HG02678 (cell line): ENCODE data around the gene CCDC32.
"Not testable (repeated sequence)": the region's sequence is repeated elsewhere in the genome, so short reads cannot be mapped to it uniquely, and the experiment has no call there.

ENCODE experiments used
- ATAC-seq: cut with Tn5 transposase; IDR thresholded peaks from one replicate; pipeline ENCODE4 v1.9.1; 2021; ENCODE audit warnings: mild to moderate bottlenecking, moderate library complexity; ENCODE audit not compliant: unreplicated experiment

CCDC32 gene, protein sequence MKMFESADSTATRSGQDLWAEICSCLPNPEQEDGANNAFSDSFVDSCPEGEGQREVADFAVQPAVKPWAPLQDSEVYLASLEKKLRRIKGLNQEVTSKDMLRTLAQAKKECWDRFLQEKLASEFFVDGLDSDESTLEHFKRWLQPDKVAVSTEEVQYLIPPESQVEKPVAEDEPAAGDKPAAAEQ

DNA sequence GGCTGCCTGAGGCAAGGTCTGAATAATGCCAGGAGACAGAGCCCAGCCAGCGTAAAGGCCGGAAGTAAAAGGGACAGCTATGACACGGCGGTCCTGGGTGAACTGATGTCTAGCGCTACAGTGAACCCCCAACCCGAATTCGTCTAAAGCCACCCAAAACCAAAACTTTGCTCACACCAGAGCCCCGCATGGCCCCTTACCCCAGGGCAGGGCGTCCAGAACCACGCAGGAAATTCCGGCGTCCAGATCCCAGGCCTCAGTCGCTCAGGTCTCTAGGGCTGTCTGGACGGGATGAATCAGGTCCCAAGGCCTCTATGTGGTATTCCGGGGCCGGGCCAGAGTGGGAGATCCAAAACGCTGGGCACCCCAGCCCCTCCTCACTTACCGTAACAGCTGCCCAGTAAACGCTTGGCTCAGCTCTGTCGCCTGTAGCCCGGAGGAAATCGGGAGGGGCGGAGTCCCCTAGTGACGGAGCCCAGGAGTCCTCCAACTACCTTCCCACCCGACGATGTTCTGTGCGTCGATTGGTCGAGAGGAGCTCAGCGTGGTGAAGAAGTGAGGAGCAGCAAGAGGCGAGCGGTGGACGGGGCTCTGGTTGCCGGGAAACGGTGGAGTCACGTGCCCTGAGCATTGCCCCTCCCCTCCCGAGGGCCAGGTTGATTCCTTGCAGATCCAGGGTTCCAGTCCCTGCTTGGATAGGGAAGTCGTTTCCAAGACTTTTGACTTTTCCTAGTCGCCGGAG lies at the start of gene CCDC32:
CCDC32 (minus strand) TSS at position 452 of the 742 bp plus-strand sequence. CDS start 2,027 bp downstream, outside the sequence.
- peak; percentile 97 for ATAC-seq

DNA sequence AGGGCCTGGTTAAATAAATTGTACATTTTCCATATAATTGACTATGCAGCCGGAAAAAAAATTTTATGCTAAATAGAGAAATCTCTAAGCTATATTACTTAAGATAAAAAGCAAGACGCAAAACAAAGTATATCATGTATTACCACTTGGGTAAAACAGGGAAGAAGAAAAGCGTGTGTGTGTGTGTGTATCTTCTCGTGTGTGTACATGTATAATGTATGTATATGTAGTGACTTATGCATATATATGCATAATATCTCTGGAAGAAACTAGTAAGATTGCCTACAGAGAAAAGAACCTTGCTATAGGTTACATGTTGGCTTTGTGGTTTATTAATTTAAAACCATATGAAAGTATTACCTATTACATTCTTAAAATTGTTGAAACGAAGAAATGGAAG lies 48.2 kb upstream of the CCDC32 start:
- no peak for ATAC-seq

DNA sequence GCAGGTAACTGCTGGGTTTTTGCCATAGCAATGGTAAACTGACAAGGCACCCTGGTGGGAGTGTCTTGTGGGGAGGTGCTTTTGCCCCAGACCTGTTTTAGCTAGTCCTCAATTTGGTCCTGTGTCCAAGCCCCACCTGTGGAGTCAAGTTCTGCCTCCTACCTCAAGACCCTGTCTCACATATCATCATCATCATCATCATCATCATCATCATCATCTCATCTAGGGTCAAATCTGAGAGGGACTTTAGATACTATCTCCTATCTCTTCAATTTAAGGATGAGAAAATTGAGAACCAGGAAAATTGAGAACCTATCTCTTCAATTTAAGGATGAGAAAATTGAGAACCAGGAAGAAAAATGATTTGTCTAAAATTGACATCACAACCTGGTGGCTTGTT lies 39.1 kb upstream of the CCDC32 start:
- no peak for ATAC-seq

DNA sequence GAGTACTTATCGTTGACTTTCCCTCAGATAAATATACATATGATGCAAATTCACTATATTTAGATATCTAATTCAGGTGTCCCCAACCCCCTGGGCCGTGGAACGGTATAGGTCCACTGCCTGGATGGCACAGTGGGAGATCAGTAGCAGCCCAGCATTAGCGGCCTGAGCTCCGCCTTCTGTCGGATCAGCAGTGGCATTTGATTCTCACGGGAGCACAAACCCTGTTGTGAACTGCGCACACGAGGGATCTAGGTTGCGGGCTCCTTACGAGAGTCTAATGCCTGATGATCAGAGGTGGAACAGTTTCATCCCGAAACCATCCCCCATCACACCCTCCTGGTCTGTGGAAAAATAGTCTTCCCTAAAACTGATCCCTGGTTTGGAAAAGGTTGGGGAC lies 36.1 kb upstream of the CCDC32 start:
- ATAC-seq, result no peak

DNA sequence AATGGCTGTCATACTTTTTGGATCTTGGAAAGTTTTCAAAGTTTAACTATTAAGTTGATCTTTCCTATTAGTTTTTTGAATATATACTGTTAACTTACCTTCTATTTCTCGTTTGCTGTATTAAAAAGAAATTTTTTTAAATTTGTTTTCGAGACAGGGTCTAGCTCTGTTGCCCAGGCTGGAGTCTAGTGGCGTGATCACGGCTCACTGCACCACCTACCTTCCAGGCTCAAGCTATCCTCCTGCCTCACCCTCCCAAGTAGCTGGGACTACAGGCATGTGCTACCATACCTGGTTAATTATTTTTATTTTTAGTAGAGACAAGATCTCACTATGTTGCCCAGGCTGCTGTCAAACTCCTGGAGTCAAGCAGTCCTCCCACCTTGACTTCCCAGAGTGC lies 33.8 kb upstream of the CCDC32 start:
- no peak for ATAC-seq

DNA sequence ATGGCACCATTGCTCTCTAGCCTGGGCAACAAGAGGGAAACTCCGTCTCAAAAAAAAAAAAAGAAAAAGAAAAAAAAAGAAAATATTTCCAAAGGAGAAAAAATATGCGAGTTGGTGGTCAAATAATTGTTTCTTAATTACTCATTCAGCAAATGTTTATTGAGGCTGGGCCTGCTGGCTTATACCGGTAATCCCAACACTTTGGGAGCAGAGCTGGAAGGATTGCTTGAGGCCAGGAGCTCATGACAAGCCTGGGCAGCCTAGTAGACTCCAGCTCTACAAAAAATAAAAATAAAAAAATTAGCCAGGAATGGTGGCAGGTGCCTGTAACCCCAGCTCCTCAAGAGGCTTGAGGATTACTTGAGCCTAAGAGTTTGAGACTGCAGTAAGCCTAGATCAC lies 33.3 kb upstream of the CCDC32 start:
- ATAC-seq, result no peak

DNA sequence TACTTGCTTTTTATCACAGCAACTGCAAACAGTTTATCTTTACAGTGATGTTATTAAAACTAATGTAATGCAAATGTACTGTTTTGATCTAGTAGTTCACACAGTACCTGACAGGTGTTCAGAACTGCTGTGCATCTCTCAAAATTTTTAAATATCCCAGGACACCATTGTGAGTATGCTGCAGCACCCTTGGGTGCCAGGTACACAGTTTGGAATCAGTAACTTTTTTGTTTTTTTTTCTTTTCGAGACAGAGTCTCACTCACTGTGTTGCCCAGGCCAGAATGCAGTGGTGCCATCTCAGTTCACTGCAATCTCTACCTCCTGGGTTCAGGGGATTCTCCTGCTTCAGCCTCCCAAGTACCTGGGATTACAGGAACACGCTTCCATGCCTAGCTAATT lies 32.2 kb upstream of the CCDC32 start:
- no peak for ATAC-seq

DNA sequence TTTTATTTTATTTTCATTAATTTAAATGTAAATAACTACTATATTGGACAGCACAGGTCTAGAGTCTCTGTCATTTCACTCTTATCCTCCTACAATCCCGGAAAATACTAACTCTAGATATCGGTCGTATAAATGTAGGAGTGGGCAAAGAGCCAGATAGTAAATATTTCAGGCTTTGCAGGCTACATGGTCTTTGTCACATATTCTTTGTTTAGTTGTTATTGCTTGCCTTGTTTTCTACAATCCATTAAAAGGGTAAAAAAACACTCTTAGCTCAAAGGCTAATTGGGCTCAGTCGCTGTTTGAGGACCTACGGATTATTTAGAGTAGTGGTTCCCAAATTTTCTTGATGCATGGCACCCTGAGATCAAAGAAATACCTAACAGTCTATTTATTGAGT lies 30.9 kb upstream of the CCDC32 start:
- ATAC-seq, result no peak

DNA sequence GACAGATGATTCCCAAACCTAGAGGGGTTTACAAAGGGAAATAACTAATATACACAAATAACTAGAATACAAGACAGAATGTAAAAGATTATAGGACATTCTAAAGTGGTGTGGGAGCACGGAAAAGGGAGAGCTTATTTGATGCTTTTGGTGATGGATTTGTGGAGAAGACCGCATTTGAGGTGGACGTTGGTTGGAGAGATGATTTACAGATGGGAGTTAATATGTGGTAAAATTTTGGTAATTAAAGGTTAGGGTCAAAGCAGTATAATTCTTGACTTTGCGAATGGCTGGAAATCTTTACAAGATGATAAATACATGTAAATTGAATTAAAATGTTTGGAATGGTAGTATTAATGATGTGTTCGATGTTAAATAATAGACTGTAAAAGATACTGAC lies 30.4 kb upstream of the CCDC32 start:
- ATAC-seq, result no peak

DNA sequence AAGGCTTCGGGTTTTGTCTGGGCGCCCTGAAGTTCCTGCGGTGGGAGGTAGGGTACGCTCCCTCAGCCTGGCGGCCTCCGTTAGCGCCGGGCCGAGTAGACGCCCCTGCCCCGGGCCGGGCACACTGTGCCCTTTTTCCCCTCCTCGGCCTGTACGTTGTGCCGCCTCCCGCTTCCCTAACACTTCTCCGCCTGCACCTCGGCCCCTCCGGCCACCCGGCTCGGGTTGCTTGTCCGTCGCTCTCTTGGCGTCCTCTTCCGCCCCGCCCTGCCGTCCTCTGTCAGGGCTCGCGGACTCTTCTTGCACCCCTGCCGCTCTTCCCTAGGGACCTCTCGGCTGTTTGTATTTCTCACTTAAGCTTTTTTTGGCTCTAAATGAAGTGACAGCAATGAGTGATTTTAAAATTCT lies 29.6 kb upstream of the CCDC32 start:
- ATAC-seq, result peak; percentile 35

DNA sequence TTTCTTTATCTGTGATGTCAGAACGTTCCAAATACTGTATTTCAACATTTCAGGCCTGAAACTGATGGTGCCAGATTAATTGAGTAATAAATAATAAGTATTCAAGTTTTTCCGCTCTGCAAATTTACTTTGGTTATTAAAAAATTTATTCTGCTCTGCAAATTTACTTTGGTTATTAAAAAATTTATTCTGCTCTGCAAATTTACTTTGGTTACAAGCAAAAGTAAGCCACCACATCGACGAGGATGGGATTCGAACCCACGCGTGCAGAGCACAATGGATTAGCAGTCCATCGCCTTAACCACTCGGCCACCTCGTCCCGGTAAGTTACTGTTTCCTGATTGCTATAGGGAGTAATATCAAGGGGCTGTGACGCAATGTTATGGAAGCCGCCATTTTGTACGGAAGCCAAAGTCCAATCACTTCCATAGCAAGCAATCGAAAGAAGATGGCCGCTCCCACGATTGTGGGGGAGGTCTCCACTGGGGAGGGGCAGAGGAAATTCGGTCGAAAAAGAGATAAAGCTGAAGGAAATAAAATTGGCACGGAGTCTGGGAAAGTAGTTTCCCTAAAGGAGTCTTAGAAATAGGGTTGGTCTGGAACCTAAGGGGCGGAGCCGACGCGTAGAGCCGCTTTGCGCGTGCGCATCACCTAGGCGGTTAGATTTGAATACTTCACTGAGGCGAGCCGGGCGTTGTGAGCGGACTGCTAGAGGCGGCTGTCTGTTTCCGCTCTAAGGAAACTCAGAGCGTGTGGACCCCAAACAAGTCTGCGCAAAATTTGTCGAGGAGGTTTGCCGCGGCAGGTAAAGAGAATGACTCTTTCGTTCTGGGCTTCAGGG lies 29.0 kb upstream of the CCDC32 start, which contains the start of gene KNL1:
KNL1 (plus strand) TSS at position 662 of the 841 bp plus-strand sequence. CDS start 8,683 bp downstream, outside the sequence.
- peak; percentile 65 for ATAC-seq

DNA sequence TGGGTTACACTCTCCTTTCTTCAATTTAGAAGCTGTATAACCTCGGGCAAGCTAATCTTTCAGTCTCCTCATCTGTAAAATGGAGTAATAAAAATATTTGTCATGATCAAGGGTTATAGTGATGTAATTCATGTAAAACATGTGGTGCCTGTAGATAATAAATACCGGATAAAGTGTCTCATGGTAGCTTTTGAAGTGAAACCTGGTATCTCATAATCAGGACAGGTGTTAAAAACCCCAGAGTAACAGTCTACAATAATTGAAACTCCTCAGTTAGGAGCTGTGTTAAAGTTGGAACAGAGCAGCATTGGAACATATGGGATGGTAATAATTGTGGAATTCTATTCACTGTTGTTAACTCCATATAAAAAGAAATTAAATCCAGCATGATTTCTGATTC lies 28.3 kb upstream of the CCDC32 start:
- ATAC-seq, result no peak

DNA sequence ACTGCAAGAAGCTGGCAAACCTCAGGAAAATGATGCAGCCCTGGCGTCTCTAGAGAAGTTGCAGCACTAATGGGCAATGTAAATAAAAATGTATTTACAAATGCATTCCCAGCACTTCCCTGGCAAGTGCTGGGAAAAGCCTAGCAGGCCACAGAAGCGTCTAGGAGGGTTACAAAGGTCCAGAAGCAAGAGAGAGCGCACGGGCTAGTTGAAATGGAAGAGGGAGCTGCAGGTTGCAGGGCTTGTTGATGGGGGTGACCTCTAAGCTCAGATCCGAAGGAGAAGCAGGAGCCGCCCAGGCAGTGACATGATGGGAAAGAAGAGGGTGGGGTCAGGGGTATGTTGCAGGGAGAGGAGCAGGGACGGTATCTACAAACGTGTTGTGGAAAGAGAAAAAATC lies 26.5 kb upstream of the CCDC32 start:
- ATAC-seq, result no peak

DNA sequence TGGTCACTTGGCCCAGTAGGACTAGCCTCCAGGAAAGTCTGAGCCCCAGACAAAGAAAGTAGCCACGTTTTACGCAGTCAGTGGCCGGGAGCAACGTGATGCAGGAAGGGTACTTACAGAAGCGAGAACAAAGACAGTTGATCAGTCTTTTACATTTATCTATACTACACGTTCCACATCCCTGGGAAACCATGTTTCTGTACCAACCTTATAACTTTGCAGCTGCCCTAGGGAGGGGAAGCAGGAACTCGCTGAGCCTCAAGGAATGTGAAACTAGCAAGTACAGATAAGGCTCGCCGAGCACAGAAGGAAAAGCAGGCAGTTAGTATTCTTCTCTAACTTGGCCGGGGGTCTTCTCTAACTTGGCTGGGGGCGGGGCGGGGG lies 25.8 kb upstream of the CCDC32 start:
- no peak for ATAC-seq

DNA sequence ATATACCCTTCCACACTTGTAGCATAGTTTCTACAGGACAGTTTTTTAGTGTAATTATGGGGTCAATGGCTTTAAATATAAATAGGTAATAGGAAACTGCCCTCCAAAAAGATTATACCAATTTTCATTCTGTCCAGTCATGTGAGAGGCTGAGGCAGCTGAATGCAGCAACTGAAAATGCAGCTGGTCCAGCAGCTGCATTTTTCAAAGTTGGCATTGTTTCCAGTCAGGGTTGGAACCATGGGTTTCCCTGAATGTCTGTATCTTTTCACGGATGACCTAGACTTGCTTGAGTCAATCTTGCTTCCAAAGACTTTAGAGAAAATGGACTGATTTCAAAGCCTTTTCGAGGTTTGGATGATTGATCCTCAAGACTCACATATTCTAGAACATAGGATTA lies 19.3 kb upstream of the CCDC32 start:
- ATAC-seq, result no peak

DNA sequence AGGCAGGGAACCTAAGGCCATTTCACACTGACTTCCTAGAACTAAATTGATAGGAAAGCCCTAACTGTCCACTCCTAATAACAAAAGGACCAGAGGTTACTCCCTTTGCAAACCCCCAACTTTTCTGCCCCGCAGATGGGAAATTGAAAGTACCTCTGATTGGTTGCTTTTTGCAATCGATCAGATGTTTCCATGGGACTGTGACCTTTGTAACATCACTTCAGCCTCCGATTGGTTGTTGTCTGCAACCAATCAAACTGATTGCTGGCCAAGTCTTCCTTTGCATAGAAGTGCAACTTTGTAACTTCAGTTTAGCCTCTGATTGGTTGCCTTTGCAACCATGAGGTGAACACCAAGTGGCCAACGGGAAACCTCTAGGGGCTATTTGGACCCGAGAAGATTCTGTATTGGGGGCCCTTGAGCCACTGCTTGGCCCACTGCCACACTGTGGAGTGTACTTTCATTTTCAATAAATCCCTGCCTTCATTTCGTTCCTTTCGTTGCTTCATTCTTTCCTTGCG lies 17.9 kb upstream of the CCDC32 start:
- no peak for ATAC-seq

DNA sequence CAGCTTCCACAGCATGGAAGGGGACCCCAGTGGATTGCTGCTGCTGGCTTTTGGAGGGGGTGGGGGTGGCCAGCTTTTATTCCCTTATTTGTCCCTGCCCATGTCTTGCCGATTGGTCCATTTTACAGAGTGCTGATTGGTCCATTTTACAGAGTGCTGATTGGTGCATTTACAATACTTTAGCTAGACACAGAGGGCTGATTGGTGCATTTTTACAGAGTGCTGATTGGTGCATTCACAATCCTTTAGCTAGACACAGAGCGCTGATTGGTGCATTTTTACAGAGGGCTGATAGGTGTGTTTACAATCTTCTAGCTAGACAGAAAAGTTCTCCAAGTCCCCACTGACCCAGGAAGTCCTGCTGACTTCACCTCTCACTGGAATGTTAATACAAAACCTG lies 17.0 kb upstream of the CCDC32 start:
- not testable (repeated sequence) for ATAC-seq

DNA sequence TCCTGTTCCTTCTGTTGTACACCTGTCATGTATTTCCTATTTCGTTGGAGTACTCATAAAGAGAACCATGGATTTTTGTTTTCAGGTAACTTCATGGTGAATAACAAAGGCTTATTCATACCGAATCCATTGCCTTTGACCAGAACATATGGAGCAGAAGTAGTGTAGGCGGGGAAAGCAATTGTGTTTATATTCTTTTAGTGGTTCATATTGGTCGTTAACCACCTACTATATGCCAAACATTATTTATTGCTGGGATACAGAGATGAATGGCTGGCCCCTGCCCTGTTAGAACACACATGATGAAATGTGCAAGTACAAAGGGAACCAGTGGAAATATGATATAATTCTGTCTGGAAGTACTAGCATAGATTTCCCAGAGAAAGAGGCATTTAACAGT lies 14.1 kb upstream of the CCDC32 start:
- ATAC-seq, result no peak

DNA sequence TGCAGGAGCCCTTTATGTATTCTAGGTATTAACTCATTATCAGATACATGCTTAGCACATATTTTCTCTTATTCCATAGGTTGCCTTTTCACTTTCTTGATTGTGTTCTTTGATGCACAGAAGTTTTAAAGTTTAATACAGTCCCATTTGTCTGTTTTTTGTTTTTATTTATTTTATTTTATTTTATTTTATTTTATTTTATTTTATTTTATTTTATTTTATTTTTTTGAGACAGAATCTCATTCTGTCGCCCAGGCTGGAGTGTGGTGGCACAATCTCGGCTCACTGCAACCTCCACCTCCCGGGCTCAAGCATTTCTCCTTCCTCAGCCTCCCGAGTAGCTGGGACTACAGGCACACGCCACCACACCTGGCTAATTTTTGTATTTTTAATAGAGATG lies 12.1 kb upstream of the CCDC32 start:
- not testable (repeated sequence) for ATAC-seq

DNA sequence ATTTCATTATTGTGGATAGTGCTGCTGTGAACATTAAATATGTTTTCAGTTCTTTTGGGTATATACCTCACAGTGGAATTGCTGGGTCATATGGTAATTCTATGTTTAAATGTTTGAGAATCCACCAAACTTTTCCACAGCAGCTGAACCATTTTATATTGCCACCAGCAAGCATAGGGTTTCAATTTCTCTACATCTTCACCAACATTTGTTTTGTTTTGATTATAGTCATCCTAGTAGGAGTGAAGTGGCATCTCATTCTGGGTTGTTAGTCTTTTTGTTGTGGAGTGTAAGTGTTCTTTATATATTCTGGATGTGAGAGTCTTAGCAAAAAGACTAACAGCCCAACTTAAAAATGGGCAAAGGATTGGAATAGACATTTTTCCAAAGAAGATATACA lies 10.3 kb upstream of the CCDC32 start:
- no peak for ATAC-seq

DNA sequence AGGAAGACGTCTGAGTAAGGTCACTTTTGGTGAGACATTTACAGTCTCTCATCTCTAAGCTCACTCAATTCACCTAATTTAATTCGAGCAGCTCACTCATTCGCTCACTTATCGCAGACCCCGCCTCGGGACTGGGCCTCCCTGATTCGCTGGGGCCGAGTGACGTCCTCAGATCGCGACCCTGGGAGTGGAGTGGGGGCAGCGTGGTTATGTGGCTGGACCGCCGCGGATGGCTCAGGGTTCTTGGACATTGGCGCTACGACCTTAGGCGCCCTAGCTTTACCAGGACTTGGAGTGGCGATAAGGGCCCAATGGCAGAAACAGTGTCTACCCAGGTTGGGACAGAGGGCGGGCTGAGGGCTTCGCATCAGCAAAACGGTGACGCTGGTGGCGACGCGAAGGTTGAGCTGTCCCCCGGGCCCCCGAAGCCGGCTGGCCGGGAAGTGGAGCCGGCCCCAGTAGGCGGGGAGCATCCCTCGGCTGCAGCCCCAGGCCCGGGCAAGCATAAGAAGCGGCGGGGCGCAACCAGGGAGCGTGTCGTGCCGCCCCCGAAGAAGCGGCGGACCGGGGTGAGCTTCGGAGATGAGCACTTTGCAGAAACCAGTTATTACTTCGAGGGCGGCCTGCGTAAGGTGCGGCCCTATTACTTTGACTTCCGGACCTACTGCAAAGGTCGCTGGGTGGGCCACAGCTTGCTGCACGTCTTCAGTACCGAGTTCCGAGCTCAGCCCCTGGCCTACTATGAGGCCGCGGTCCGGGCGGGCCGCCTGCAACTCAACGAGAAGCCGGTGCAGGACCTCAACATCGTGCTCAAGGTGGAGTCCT lies 4.5 kb upstream of the CCDC32 start, which contains the start of gene RPUSD2:
RPUSD2 (plus strand) TSS at position 171 of the 825 bp plus-strand sequence; CDS start at position 210, 39 bp downstream.
- peak; percentile 50 for ATAC-seq
